Thoracic aorta (tissue), 2 donors: ENCODE results near the gene HOMER3. TPM values are rescaled to one million over a fixed set of nuclear protein-coding genes. Genes with fewer than 3 reads are reported as not detected.

Source experiments
- ATAC-seq: fragments of 150-250 bp; one replicate; pipeline ENCODE4 v1.8.0; 2017; ENCODE audit warnings: low read depth; ENCODE audit not compliant: insufficient number of reproducible peaks, low FRiP score
- DNase-seq: peaks from one replicate; pipeline ENCODE4 v3.0.0-alpha.2; 2020; ENCODE audit warnings: low spot score
- H3K27ac ChIP-seq, 2 donors: fragments of 200-600 bp; sonication (generic); 1 replicate in 1 of 2; 2 replicates in 1 of 2; pipeline ENCODE4 v1.5.1; 2016; ENCODE audit warnings: mild to moderate bottlenecking in 2 of 2, moderate library complexity in 2 of 2
- H3K27me3 ChIP-seq: fragments of 200-600 bp; sonication (generic); replicated peaks from 2 replicates; pipeline ENCODE4 v1.6.0; 2016; ENCODE audit warnings: mild to moderate bottlenecking; ENCODE audit not compliant: insufficient read depth
- H3K36me3 ChIP-seq: fragments of 200-600 bp; sonication (generic); one replicate; pipeline ENCODE4 v1.5.1; 2016
- H3K4me1 ChIP-seq, 2 donors: fragments of 200-600 bp; sonication (generic); 1 replicate in 1 of 2; 2 replicates in 1 of 2; pipeline versions ENCODE4 v1.5.1 to v1.6.0; 2016; ENCODE audit warnings: low read depth in 2 of 2, mild to moderate bottlenecking in 1 of 2; ENCODE audit not compliant: control insufficient read depth in 1 of 2
- H3K4me3 ChIP-seq: fragments of 200-600 bp; sonication (generic); 2 replicates; pipeline ENCODE4 v1.5.1; 2016; ENCODE audit warnings: mild to moderate bottlenecking
- H3K9me3 ChIP-seq: fragments of 200-600 bp; sonication (generic); 2 replicates; pipeline ENCODE4 v1.5.1; 2016
- total RNA-seq, 2 donors: library from RNA; depleted of rRNA; stranded (reverse); fragments of >200 nt; gene quantifications; one replicate each; pipeline versions ENCODE4 v1.1.0 to v1.2.3, GENCODE V29; 2016
- TF ChIP-seq, protein P1 (sequence below): fragments of 200-600 bp; sonication (generic); IDR thresholded peaks from one replicate; pipeline ENCODE4 v1.5.1; 2019; ENCODE audit warnings: antibody characterized with exemption

Gene HOMER3
- total RNA-seq, 2 donors from 2014 or later: 40.6 to 100 TPM

DNA sequence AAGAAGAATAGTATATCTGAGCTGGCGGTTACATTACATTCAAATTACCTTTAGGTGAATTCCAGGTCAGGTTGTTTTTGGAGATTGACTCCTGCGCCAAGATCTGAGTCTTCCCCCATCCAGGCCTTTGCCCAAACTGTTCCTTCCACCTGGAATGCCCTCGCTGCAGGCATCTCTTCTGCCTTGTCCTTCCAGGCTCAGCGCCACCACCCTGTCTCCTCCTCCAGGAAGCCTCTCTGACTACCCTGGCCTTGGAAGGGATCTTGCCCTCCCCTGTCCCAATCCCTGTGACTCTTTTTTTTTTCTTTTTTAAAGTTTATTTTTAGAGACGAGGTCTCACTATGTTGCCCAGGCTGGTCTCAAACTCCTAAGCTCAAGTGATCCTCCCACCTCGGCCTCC is 1.7 kb upstream of the HOMER3 start:
- ATAC-seq: no peak
- TF ChIP-seq, protein P1, sequence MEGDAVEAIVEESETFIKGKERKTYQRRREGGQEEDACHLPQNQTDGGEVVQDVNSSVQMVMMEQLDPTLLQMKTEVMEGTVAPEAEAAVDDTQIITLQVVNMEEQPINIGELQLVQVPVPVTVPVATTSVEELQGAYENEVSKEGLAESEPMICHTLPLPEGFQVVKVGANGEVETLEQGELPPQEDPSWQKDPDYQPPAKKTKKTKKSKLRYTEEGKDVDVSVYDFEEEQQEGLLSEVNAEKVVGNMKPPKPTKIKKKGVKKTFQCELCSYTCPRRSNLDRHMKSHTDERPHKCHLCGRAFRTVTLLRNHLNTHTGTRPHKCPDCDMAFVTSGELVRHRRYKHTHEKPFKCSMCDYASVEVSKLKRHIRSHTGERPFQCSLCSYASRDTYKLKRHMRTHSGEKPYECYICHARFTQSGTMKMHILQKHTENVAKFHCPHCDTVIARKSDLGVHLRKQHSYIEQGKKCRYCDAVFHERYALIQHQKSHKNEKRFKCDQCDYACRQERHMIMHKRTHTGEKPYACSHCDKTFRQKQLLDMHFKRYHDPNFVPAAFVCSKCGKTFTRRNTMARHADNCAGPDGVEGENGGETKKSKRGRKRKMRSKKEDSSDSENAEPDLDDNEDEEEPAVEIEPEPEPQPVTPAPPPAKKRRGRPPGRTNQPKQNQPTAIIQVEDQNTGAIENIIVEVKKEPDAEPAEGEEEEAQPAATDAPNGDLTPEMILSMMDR: no peak
- no peaks in the 10 kb centered on the region for H3K36me3 ChIP-seq
- H3K4me3 ChIP-seq: no peak overlapping the region
- no peaks in the 10 kb centered on the region for H3K9me3 ChIP-seq
- H3K27me3 ChIP-seq: no peaks in the 10 kb centered on the region
- no peak overlapping the region for H3K27ac ChIP-seq
- no peak for DNase-seq
- peaks cover 6% of the 10 kb centered on the region in 2 donors for H3K4me1 ChIP-seq

DNA sequence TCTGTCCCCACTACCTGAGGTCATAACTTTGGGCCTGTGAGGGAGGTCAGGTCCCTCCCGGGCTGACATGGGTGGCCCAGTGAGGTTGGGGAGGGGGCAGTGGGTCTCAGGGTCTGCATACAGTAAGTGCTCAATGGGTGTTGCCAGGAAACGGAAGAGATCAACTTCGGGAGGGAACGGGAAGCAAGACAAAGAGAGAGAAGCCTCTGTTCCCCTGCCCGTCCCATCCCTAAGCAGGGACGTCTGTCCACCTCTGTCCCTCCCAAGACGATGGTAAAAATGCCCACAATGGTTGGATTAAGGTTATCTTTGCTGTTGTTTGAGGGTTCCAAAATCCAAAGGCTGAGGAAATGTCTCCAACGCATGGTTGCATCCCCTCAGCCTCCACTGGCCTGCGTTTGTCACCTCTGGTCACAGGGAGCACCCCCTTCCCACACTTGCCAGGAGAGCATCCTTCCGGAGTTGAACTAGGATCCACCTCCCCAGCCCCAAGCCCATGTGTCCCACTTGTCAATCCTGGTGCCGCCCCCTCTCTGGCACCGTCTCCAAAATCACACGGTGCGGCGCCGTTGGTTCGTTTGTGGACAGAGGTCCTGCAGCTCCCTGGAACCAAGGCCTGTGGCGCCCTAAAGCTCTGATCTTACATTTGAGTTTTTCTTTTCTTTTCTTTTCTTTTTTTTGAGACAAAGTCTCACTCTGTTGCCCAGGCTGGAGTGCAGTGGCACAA is 774 bp upstream of the HOMER3 start:
- ATAC-seq: no peak
- Histone ChIP-seq H3K27ac (no peak overlapping the region), H3K36me3 (no peaks in the 10 kb centered on the region), H3K4me1 (peaks cover 6% of the 10 kb centered on the region in 2 donors), H3K27me3 (no peaks in the 10 kb centered on the region), H3K4me3 (peak overlapping the region; percentile 52), H3K9me3 (no peaks in the 10 kb centered on the region)
- no peak for DNase-seq
- TF ChIP-seq, protein P1: no peak

DNA sequence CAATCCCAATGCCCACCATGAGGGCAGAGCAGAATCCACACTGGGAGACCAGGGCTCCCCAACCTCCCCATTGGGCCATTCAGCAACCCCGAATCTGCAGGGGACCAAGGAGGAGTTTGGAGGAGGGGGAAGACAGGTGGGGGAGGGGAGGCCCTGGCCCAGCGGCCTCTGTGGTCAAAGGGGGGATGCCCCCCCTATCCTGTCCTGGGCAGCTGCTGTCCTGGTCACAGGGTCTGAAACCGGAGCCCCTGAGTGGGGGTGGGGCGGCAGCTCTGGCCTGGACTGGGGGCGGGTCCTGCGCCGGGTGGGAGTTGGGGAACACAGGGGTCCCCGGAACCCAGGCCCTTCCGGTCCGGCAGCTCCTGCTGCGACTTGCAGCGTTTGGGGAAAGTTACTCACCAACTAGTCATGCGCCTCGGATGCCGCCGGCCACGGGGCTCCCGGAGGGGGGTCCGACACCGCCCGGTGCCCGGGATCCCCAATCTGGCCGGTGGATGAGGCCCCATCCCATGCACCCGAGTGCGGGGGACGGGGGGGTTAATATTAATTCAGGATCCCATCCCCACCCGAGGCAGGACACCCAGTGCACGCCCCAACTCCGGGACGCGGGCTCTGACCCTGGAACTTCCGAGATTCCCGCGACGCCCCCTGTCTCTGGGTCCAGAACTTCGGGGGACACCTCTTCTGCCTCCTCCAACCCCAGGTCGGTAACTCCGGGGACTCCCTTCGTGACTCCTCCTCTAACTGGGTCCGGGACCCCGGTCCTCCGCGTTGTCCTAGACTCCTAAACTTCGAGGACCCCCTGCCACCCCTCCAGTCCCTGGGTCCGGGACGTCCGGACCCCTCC is 872 bp downstream of the HOMER3 start:
- Histone ChIP-seq H3K4me1 (peaks cover 6% of the 10 kb centered on the region in 2 donors), H3K27ac (peak overlapping the region; percentile 47 to 48), H3K9me3 (no peaks in the 10 kb centered on the region), H3K27me3 (no peaks in the 10 kb centered on the region), H3K4me3 (peak overlapping the region; percentile 94), H3K36me3 (no peaks in the 10 kb centered on the region)
- peak; percentile 37 for ATAC-seq
- TF ChIP-seq, protein P1: no peak
- no peak for DNase-seq

DNA sequence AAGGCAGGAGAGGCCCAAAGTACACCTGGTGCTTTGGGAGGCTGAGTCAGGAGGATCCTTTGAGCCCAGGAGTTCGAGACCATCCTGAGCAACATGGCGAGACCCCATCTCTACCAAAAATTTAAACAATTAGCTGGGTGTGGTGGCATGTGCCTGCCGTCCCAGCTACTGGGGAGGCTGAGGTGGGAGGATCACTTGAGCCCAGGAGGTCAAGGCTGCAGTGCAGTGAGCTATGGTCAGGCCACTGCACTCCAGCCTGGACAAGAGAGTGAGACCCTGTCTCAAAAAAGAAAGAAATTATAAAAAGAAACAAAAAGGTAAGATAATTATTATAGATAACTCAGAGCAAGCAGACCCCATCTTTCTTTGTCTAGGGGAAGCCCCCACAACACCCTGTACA is 1.9 kb downstream of the HOMER3 start:
- ATAC-seq (no peak), DNase-seq (no peak)
- TF ChIP-seq, protein P1: no peak
- Histone ChIP-seq H3K36me3 (peaks cover 5% of the 10 kb centered on the region), H3K27ac (no peak overlapping the region), H3K4me3 (peak overlapping the region; percentile 94), H3K9me3 (no peaks in the 10 kb centered on the region), H3K4me1 (peaks cover 6% of the 10 kb centered on the region in 2 donors), H3K27me3 (no peaks in the 10 kb centered on the region)

DNA sequence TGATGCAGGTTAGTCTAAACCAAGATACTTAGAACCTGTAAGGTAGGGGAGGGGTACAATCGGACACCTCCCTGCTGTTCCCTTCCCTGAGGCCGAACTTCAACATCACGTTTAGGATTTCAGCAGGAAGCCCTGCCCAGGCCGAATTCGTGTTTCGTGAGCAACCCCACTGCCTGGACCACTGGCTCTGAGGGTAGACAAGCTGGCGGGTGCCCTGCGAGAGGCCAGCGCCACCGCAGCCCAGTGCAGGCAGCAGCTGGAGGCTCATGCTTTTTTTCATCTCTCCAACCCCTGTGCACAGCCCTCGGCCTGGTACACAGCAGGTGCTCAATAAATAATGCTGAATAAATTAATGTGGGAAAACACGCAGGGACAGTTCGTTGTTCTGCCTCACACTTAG is 7.7 kb downstream of the HOMER3 start:
- TF ChIP-seq, protein P1: no peak
- no peaks in the 10 kb centered on the region for H3K9me3 ChIP-seq
- H3K36me3 ChIP-seq: peaks cover 14% of the 10 kb centered on the region
- DNase-seq: no peak
- H3K4me1 ChIP-seq: no peaks in the 10 kb centered on the region
- H3K4me3 ChIP-seq: no peak overlapping the region
- ATAC-seq: no peak
- H3K27me3 ChIP-seq: no peaks in the 10 kb centered on the region
- H3K27ac ChIP-seq: no peak overlapping the region
